K562 (cell line): ENCODE results near the gene DENND2C. TPM values are rescaled to one million over a fixed set of nuclear protein-coding genes. Genes with fewer than 3 reads are reported as not detected.

Source experiments
- ETV6 ChIP-seq, 3 experiments: fragments of 150-350 bp in 1 of 3; sonication (generic) in 1 of 3; formaldehyde crosslinking in 1 of 3; IDR thresholded peaks; 2 replicates each; pipeline versions ENCODE4 v1.6.1 to v1.8.0; 2014 to 2022; ENCODE audit warnings: borderline replicate concordance in 2 of 3, low read depth in 2 of 3, antibody characterized with exemption in 1 of 3, low read length in 1 of 3, mild to moderate bottlenecking in 1 of 3, missing genetic modification reagents in 1 of 3
- FOXK2 ChIP-seq, 2 experiments: fragments of 450-650 bp; IDR thresholded peaks in 1 of 2; conservative IDR thresholded peaks in 1 of 2; 2 replicates each; pipeline ENCODE4 v1.6.1; 2016; ENCODE audit warnings: low read depth in 2 of 2, mild to moderate bottlenecking in 1 of 2
- HDAC1 ChIP-seq, 2 experiments: fragments of 450-650 bp; IDR thresholded peaks; 2 replicates each; pipeline ENCODE4 v1.6.1; 2016 to 2017; ENCODE audit warnings: inconsistent platforms in 1 of 2, mild to moderate bottlenecking in 1 of 2, moderate library complexity in 1 of 2
- KLF16 ChIP-seq: IDR thresholded peaks from 2 replicates; pipeline ENCODE4 v1.6.1; 2016; ENCODE audit warnings: antibody characterized with exemption
- NRF1 ChIP-seq, 2 experiments: fragments of 450-650 bp; IDR thresholded peaks in 1 of 2; conservative IDR thresholded peaks in 1 of 2; 2 replicates each; pipeline ENCODE4 v1.6.1; 2014; ENCODE audit warnings: mild to moderate bottlenecking in 2 of 2
- TFAM ChIP-seq: fragments of 250-450 bp; sonication (Bioruptor Pico); conservative IDR thresholded peaks from 2 replicates; pipeline ENCODE4 v1.5.0; 2021; ENCODE audit warnings: mild to moderate bottlenecking, moderate library complexity
- VEZF1 ChIP-seq: fragments of 200-800 bp; sonication (Bioruptor generic); IDR thresholded peaks from 2 replicates; pipeline ENCODE4 v1.6.1; 2017; ENCODE audit warnings: missing genetic modification characterization, missing compliant biosample characterization
- ZBED1 ChIP-seq: IDR thresholded peaks from 2 replicates; pipeline ENCODE4 v1.6.1; 2014
- ZNF431 ChIP-seq: sonication (generic); formaldehyde crosslinking; IDR thresholded peaks from 2 replicates; pipeline ENCODE4 v1.8.0; 2022; ENCODE audit warnings: mild to moderate bottlenecking, missing genetic modification reagents
- ZNF444 ChIP-seq: fragments of 250-450 bp; sonication (Bioruptor Pico); IDR thresholded peaks from 2 replicates; pipeline ENCODE4 v1.4.0; 2020; ENCODE audit warnings: mild to moderate bottlenecking, moderate library complexity
- ZNF644 ChIP-seq: fragments of 200-800 bp; sonication (Bioruptor generic); IDR thresholded peaks from 2 replicates; pipeline ENCODE4 v1.6.1; 2016; ENCODE audit warnings: low read depth, missing genetic modification characterization, missing compliant biosample characterization
- polyA plus RNA-seq, 8 experiments: library from polyadenylated mRNA; depleted of rRNA in 4 of 8; stranded (reverse) in 5 of 8; unstranded in 3 of 8; fragments of >200 nt; fragmentation: Nextera tagmentation in 2 of 8; fragmentation: Illumina TruSeq in 1 of 8; extraction: Ambion mirVana in 2 of 8; extraction: Trizol in 1 of 8; gene quantifications; 2 replicates each; pipeline versions ENCODE4 v1.2.1 to v1.2.3, GENCODE V29; 2011 to 2014; ENCODE audit warnings: inconsistent platforms in 1 of 8, missing spikeins in 1 of 8
- total RNA-seq, 7 experiments: library from RNA; depleted of rRNA in 6 of 7; stranded (reverse); fragments of >200 nt in 6 of 7; fragmentation: Illumina TruSeq in 2 of 7; extraction: Trizol in 2 of 7; gene quantifications; 2 replicates each; pipeline versions ENCODE4 v1.2.1 to v1.2.3, GENCODE V29; 2011 to 2021; ENCODE audit warnings: low replicate concordance in 1 of 7
- TF ChIP-seq, protein P1 (sequence below): fragments of 450-650 bp; IDR thresholded peaks from 2 replicates; pipeline ENCODE4 v1.6.1; 2016; ENCODE audit warnings: antibody characterized with exemption
- TF ChIP-seq, protein P2 (sequence below): fragments of 250-450 bp; sonication (Bioruptor Pico); IDR thresholded peaks from 2 replicates; pipeline ENCODE4 v1.9.0; 2021; ENCODE audit warnings: mild to moderate bottlenecking, inconsistent platforms
- TF ChIP-seq, protein P3 (sequence below): sonication (generic); formaldehyde crosslinking; IDR thresholded peaks from 2 replicates; pipeline ENCODE4 v1.8.1; 2023; ENCODE audit warnings: mild to moderate bottlenecking, missing genetic modification reagents
- TF ChIP-seq, protein P4 (sequence below): fragments of 200-400 bp; formaldehyde crosslinking; IDR thresholded peaks from 2 replicates; pipeline ENCODE4 v1.6.1; 2017; ENCODE audit warnings: mild to moderate bottlenecking, low read depth, low read length, moderate library complexity

The DENND2C gene
- total and polyA plus RNA-seq, 9 of the 15 experiments (the other 6 are each of a cell fraction or from before 2014, with no cell fraction given) = 0.03 to 0.25 (median 0.14) TPM

DNA sequence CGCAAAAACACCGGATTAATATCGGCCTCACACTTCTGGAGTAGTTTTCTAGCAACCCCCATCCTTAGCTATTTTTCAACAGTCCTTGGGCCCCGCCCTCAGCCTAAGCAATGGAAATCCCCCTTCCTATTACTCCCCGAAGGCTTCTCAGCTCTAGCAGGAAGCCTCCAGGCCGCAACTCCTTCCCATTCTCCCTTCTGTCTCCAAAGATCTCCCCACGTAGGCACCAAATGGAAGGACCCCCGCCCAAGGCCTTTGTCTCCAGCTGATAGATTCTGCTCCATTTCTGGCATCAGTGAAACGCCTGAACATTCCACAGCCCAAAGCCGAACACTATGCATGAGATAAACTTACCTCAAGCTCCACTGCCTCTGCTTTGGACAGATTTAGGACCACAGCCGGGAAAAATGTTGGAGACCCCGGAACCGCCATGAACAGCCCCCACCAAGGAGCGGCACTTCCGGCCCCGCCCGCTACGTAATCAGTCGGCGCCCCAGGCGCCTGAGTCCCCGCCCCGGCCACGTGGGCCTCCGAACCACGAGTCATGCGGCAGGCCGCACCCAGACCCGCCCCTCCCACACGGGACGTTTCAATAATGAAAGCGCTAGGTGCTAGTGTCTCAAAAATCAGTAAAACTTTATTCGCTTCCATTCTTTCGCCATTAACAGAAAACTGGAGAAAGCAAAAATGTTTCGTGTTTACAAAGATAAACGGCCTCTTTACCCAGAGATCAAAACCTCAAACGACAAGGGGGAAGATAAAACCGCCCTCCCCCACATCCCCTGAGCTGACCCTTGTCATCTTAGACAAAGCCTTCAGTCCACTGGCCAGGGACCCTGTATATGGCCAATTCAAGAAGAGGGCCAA is 46.7 kb upstream of the DENND2C start, which contains the start of gene NRAS (continued):
- TF ChIP-seq ZNF431 (CRISPR knock-in tag) (no peak), TFAM (CRISPR knock-in tag) (no peak), ZNF444 (CRISPR knock-in tag) (no peak), ZNF644 (tag) (0 out of 2 replicates have a peak, but pooled peaks have one; percentile 17), ETV6 (IDR thresholded peaks at IDR 0.05; ENCODE audit: borderline replicate concordance in 1 of 2, low read depth in 2 of 2, low read length in 1 of 2) (no peak; a peak in 1 of 4 replicates), ETV6 (CRISPR knock-in tag; IDR thresholded peaks at IDR 0.05; ENCODE audit: borderline replicate concordance) (no peak), KLF16 (0 out of 2 replicates have a peak, but pooled peaks have one; percentile 6), VEZF1 (CRISPR knock-in tag) (peak; percentile 98), FOXK2 (conservative IDR thresholded peaks at IDR 0.05 in 1 of 2, IDR thresholded peaks at IDR 0.05 in 1 of 2; ENCODE audit: low read depth in 2 of 2) (peak; percentile 94 to 95), NRF1 (conservative IDR thresholded peaks at IDR 0.05 in 1 of 2, IDR thresholded peaks at IDR 0.05 in 1 of 2) (peak in 1 of 2 experiments; percentile 33; a peak in 1 of 4 replicates), ZBED1 (no peak), HDAC1 (IDR thresholded peaks at IDR 0.05) (peak; percentile 75 to 99; a peak in 2 of 4 replicates)
- TF ChIP-seq, protein P1, sequence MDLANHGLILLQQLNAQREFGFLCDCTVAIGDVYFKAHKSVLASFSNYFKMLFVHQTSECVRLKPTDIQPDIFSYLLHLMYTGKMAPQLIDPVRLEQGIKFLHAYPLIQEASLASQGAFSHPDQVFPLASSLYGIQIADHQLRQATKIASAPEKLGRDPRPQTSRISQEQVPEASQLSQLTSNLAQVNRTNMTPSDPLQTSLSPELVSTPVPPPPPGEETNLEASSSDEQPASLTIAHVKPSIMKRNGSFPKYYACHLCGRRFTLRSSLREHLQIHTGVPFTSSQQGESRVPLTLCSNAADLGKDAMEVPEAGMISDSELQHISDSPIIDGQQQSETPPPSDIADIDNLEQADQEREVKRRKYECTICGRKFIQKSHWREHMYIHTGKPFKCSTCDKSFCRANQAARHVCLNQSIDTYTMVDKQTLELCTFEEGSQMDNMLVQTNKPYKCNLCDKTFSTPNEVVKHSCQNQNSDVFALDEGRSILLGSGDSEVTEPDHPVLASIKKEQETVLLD = no peak
- TF ChIP-seq, protein P2, sequence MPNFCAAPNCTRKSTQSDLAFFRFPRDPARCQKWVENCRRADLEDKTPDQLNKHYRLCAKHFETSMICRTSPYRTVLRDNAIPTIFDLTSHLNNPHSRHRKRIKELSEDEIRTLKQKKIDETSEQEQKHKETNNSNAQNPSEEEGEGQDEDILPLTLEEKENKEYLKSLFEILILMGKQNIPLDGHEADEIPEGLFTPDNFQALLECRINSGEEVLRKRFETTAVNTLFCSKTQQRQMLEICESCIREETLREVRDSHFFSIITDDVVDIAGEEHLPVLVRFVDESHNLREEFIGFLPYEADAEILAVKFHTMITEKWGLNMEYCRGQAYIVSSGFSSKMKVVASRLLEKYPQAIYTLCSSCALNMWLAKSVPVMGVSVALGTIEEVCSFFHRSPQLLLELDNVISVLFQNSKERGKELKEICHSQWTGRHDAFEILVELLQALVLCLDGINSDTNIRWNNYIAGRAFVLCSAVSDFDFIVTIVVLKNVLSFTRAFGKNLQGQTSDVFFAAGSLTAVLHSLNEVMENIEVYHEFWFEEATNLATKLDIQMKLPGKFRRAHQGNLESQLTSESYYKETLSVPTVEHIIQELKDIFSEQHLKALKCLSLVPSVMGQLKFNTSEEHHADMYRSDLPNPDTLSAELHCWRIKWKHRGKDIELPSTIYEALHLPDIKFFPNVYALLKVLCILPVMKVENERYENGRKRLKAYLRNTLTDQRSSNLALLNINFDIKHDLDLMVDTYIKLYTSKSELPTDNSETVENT (CRISPR knock-in tag) = no peak
- TF ChIP-seq, protein P3, sequence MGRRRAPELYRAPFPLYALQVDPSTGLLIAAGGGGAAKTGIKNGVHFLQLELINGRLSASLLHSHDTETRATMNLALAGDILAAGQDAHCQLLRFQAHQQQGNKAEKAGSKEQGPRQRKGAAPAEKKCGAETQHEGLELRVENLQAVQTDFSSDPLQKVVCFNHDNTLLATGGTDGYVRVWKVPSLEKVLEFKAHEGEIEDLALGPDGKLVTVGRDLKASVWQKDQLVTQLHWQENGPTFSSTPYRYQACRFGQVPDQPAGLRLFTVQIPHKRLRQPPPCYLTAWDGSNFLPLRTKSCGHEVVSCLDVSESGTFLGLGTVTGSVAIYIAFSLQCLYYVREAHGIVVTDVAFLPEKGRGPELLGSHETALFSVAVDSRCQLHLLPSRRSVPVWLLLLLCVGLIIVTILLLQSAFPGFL = no peak
- TF ChIP-seq, protein P4, sequence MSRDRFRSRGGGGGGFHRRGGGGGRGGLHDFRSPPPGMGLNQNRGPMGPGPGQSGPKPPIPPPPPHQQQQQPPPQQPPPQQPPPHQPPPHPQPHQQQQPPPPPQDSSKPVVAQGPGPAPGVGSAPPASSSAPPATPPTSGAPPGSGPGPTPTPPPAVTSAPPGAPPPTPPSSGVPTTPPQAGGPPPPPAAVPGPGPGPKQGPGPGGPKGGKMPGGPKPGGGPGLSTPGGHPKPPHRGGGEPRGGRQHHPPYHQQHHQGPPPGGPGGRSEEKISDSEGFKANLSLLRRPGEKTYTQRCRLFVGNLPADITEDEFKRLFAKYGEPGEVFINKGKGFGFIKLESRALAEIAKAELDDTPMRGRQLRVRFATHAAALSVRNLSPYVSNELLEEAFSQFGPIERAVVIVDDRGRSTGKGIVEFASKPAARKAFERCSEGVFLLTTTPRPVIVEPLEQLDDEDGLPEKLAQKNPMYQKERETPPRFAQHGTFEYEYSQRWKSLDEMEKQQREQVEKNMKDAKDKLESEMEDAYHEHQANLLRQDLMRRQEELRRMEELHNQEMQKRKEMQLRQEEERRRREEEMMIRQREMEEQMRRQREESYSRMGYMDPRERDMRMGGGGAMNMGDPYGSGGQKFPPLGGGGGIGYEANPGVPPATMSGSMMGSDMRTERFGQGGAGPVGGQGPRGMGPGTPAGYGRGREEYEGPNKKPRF = no peak
